IMR-90 (cell line): ENCODE measurements around the gene CKAP4. TPM values are rescaled to one million over a fixed set of nuclear protein-coding genes. Genes with fewer than 3 reads are reported as not detected.

Source experiments
- ATAC-seq: fragments of 200-7000 bp; cut with Tn5 transposase; 2 replicates; pipeline ENCODE4 v1.9.1; 2020; ENCODE audit warnings: low read depth, mild to moderate bottlenecking, moderate library complexity
- BruUV-seq: library from RNA; stranded (reverse); fragments of 400-500 nt; replicated peaks from 2 replicates; lab custom pipeline; 2021; lab: Mats Ljungman, UMichigan
- CTCF ChIA-PET: fragments of 300-600 bp; formaldehyde crosslinking; extraction: SDS; loops from one replicate; lab custom pipeline; 2021; ENCODE audit warnings: antibody characterized with exemption; lab: Yijun Ruan, JAX
- POLR2A ChIA-PET: fragments of 300-600 bp; sonication (Branson Sonifier 250); formaldehyde crosslinking; loops from one replicate; lab custom pipeline; 2022; ENCODE audit warnings: antibody characterized with exemption; ENCODE audit not compliant: unreplicated experiment; lab: Charles Lee
- DNase-seq: peaks from one replicate; pipeline ENCODE4 v3.0.0; 2013
- H2AFZ ChIP-seq: replicated peaks from 2 replicates; pipeline ENCODE3; 2013; ENCODE audit warnings: low read length, mild to moderate bottlenecking; ENCODE audit not compliant: poor library complexity
- H2AK5ac ChIP-seq: 2 replicates; pipeline ENCODE4 v1.6.1; 2013; ENCODE audit warnings: low read depth, low read length, inconsistent platforms
- H2AK9ac ChIP-seq: replicated peaks from 2 replicates; pipeline ENCODE3; 2013; ENCODE audit warnings: mild to moderate bottlenecking, low read depth, low read length, moderate library complexity; ENCODE audit not compliant: poor library complexity
- H2BK120ac ChIP-seq: 2 replicates; pipeline ENCODE4 v1.6.1; 2013; ENCODE audit warnings: low read depth, low read length, inconsistent platforms
- H2BK15ac ChIP-seq: 3 replicates; pipeline ENCODE4 v1.6.1; 2013; ENCODE audit warnings: low read depth, low read length, inconsistent platforms
- H2BK20ac ChIP-seq: 2 replicates; pipeline ENCODE4 v1.6.1; 2013; ENCODE audit warnings: low read depth, mild to moderate bottlenecking, inconsistent platforms, low read length, moderate library complexity
- H2BK5ac ChIP-seq: 2 replicates; pipeline ENCODE4 v1.6.1; 2013; ENCODE audit warnings: mild to moderate bottlenecking, low read depth, low read length, inconsistent platforms; ENCODE audit not compliant: poor library complexity, severe bottlenecking
- H3K14ac ChIP-seq: replicated peaks from 2 replicates; pipeline ENCODE4 v1.6.1; 2013; ENCODE audit warnings: low read depth, low read length, inconsistent platforms
- H3K18ac ChIP-seq: 2 replicates; pipeline ENCODE4 v1.6.1; 2013; ENCODE audit warnings: low read depth, low read length, control low read depth
- H3K23ac ChIP-seq: 2 replicates; pipeline ENCODE4 v1.6.1; 2013; ENCODE audit warnings: low read depth, low read length, inconsistent platforms
- H3K27ac ChIP-seq: 2 replicates; pipeline ENCODE4 v1.5.1; 2013; ENCODE audit warnings: mild to moderate bottlenecking, control low read depth, low read length; ENCODE audit not compliant: insufficient read depth
- H3K27me3 ChIP-seq: 2 replicates; pipeline ENCODE4 v1.6.1; 2013; ENCODE audit warnings: low read length; ENCODE audit not compliant: control insufficient read depth, insufficient read depth
- H3K36me3 ChIP-seq: 2 replicates; pipeline ENCODE4 v1.6.1; 2013; ENCODE audit warnings: low read length, mixed read lengths; ENCODE audit not compliant: control insufficient read depth, insufficient read depth
- H3K4ac ChIP-seq: 2 replicates; pipeline ENCODE4 v1.6.1; 2013; ENCODE audit warnings: low read depth, low read length, inconsistent platforms
- H3K4me1 ChIP-seq: 2 replicates; pipeline ENCODE4 v1.6.1; 2013; ENCODE audit warnings: low read length, mixed read lengths; ENCODE audit not compliant: control insufficient read depth, insufficient read depth
- H3K4me2 ChIP-seq: 2 replicates; pipeline ENCODE4 v1.6.1; 2013; ENCODE audit warnings: low read depth, mild to moderate bottlenecking, control low read depth, low read length, moderate library complexity
- H3K4me3 ChIP-seq: 2 replicates; pipeline ENCODE4 v1.5.1; 2013; ENCODE audit warnings: low read depth, mild to moderate bottlenecking, control low read depth, low read length, moderate library complexity; ENCODE audit not compliant: insufficient read depth
- H3K56ac ChIP-seq: 2 replicates; pipeline ENCODE4 v1.6.1; 2013; ENCODE audit warnings: low read length, inconsistent platforms; ENCODE audit not compliant: insufficient read depth; ENCODE audit errors: extremely low read depth
- H3K79me1 ChIP-seq, 2 experiments: 2 replicates each; pipeline ENCODE4 v1.6.1; 2013; ENCODE audit warnings: low read length in 2 of 2, inconsistent platforms in 1 of 2, low read depth in 1 of 2
- H3K9ac ChIP-seq: 2 replicates; pipeline ENCODE4 v1.6.1; 2013; ENCODE audit warnings: low read depth, low read length, control low read depth
- H3K9me1 ChIP-seq: 2 replicates; pipeline ENCODE4 v1.6.1; 2013; ENCODE audit warnings: low read length, inconsistent platforms; ENCODE audit not compliant: insufficient read depth
- H3K9me3 ChIP-seq: 2 replicates; pipeline ENCODE4 v1.6.1; 2013; ENCODE audit warnings: low read length; ENCODE audit not compliant: control insufficient read depth, insufficient read depth
- H4K20me1 ChIP-seq: 2 replicates; pipeline ENCODE4 v1.6.1; 2013; ENCODE audit warnings: low read length, inconsistent platforms; ENCODE audit not compliant: insufficient read depth
- H4K5ac ChIP-seq: 2 replicates; pipeline ENCODE4 v1.6.1; 2013; ENCODE audit warnings: mild to moderate bottlenecking, low read depth, low read length, control low read depth
- H4K8ac ChIP-seq, 2 experiments: 2 replicates each; pipeline ENCODE4 v1.6.1; 2013; ENCODE audit warnings: low read depth in 2 of 2, low read length in 2 of 2, control low read depth in 1 of 2, inconsistent platforms in 1 of 2
- H4K91ac ChIP-seq: 2 replicates; pipeline ENCODE4 v1.6.1; 2013; ENCODE audit warnings: low read depth, low read length, inconsistent platforms; ENCODE audit not compliant: insufficient read depth
- BHLHE40 ChIP-seq: fragments of 150-350 bp; IDR thresholded peaks from 2 replicates; pipeline ENCODE4 v1.6.1; 2016; ENCODE audit warnings: mild to moderate bottlenecking, low read depth, low read length
- CEBPB ChIP-seq: IDR thresholded peaks from 2 replicates; pipeline ENCODE4 v1.6.1; 2012; ENCODE audit warnings: low read depth, low read length, improper control_type of control experiment
- ELK1 ChIP-seq: fragments of 150-350 bp; IDR thresholded peaks from 2 replicates; pipeline ENCODE4 v1.6.1; 2016; ENCODE audit warnings: low read depth, mild to moderate bottlenecking, low read length, moderate library complexity, borderline replicate concordance
- MAFK ChIP-seq: IDR thresholded peaks from 2 replicates; pipeline ENCODE4 v1.6.1; 2012; ENCODE audit warnings: low read depth, low read length, improper control_type of control experiment
- MAZ ChIP-seq: IDR thresholded peaks from 2 replicates; pipeline ENCODE4 v1.6.1; 2012; ENCODE audit warnings: low read depth, mild to moderate bottlenecking, low read length, improper control_type of control experiment, moderate library complexity, borderline replicate concordance
- MXI1 ChIP-seq: IDR thresholded peaks from 2 replicates; pipeline ENCODE4 v1.6.1; 2012; ENCODE audit warnings: low read depth, mild to moderate bottlenecking, low read length, moderate library complexity, borderline replicate concordance
- NFE2L2 ChIP-seq: fragments of 150-350 bp; IDR thresholded peaks from 2 replicates; pipeline ENCODE4 v1.6.1; 2016; ENCODE audit warnings: low read depth, mild to moderate bottlenecking, low read length
- POLR2A ChIP-seq: IDR thresholded peaks from 2 replicates; pipeline ENCODE4 v1.6.1; 2012; ENCODE audit warnings: mild to moderate bottlenecking, low read depth, low read length
- RCOR1 ChIP-seq: IDR thresholded peaks from 2 replicates; pipeline ENCODE4 v1.6.1; 2012; ENCODE audit warnings: mild to moderate bottlenecking, low read length, improper control_type of control experiment; ENCODE audit not compliant: insufficient replicate concordance
- SMC3 ChIP-seq: fragments of 150-350 bp; IDR thresholded peaks from 2 replicates; pipeline ENCODE4 v1.6.1; 2016; ENCODE audit warnings: low read depth, mild to moderate bottlenecking, antibody characterized with exemption, low read length, moderate library complexity
- WGBS, 2 experiments: methylation state at CpG; one replicate each; pipeline versions ENCODE4 v1.1.5 to v1.1.7; 2013; ENCODE audit warnings: missing lambda C conversion rate in 2 of 2; ENCODE audit not compliant: insufficient read length in 1 of 2; ENCODE audit errors: extremely low coverage in 2 of 2; 5-methylcytosine and 5-hydroxymethylcytosine counted together
- dilution Hi-C: fragments of 300-500 bp; cut with HindIII; formaldehyde crosslinking; loops from one replicate; pipeline ENCODE4 v1.14.3; 2018; ENCODE audit warnings: low sequenced_read_pairs; ENCODE audit not compliant: unreplicated experiment
- in situ Hi-C: fragments of 300-500 bp; cut with MboI; formaldehyde crosslinking; loops from 3 replicates; pipeline ENCODE4 v1.14.3; 2019; ENCODE audit warnings: low sequenced_read_pairs, inconsistent platforms, mixed read lengths
- intact Hi-C: fragments of 100-400 bp; cut with micrococcal nuclease; formaldehyde crosslinking; loops from 2 replicates; pipeline ENCODE4 v1.10.0; 2022
- polyA plus RNA-seq, 3 experiments: library from polyadenylated mRNA; depleted of rRNA; stranded (reverse); fragments of >200 nt; gene quantifications; 2 replicates each; pipeline ENCODE4 v1.2.3, GENCODE V29; 2012; ENCODE audit warnings: low replicate concordance in 1 of 3
- total RNA-seq: library from RNA; depleted of rRNA; stranded (reverse); fragments of >200 nt; gene quantifications from 2 replicates; pipeline ENCODE4 v1.2.3, GENCODE V29; 2012

Gene CKAP4
- total and polyA plus RNA-seq, 2 of the 4 experiments (the other 2 are of a cell fraction) = 94.5 to 297 TPM

- no peak overlapping the region for H4K8ac ChIP-seq
- no peak overlapping the region for H2BK15ac ChIP-seq
- no peaks in the 10 kb centered on the region for H3K27me3 ChIP-seq
- no peak overlapping the region for H3K4ac ChIP-seq
- no peak overlapping the region for H2BK120ac ChIP-seq
- H3K18ac ChIP-seq = no peak overlapping the region
- no peak overlapping the region for H3K56ac ChIP-seq
- H2AK5ac ChIP-seq = no peak overlapping the region
- no peak overlapping the region for H2BK20ac ChIP-seq
- H4K20me1 ChIP-seq = no peaks in the 10 kb centered on the region
- H3K36me3 ChIP-seq = no peaks in the 10 kb centered on the region
- WGBS, 2 experiments = no CpG with 5 or more reads among the region's 5 CpGs
- no peak overlapping the region for H3K27ac ChIP-seq
- no peak overlapping the region for H3K4me2 ChIP-seq
- no peaks in the 10 kb centered on the region for H3K79me1 ChIP-seq
- no peak overlapping the region for H3K9ac ChIP-seq
- TF ChIP-seq RCOR1 (no peak), POLR2A (no peak), MXI1 (no peak), MAFK (no peak), CEBPB (no peak), ELK1 (no peak), NFE2L2 (no peak), MAZ (no peak), SMC3 (no peak), BHLHE40 (no peak)
- dilution Hi-C loops (no loop called here), in situ Hi-C loops (no loop called here), intact Hi-C loops (no loop called here)
- no peak overlapping the region for H3K14ac ChIP-seq
- H2BK5ac ChIP-seq = no peak overlapping the region
- H3K4me1 ChIP-seq = peaks cover 4% of the 10 kb centered on the region
- no peak overlapping the region for H2AK9ac ChIP-seq
- H4K5ac ChIP-seq = no peak overlapping the region
- no peak for DNase-seq
- H4K91ac ChIP-seq = no peak overlapping the region
- no peaks in the 10 kb centered on the region for H3K9me3 ChIP-seq
- no peak for ATAC-seq
- H3K9me1 ChIP-seq = 0 out of 2 replicates have a peak, but pooled peaks cover 8% of the 10 kb centered on the region
- no peak overlapping the region for H3K4me3 ChIP-seq
- BruUV-seq = no TSS peak
- ChIA-PET CTCF (no interaction called here), POLR2A (no interaction called here)
- no peak overlapping the region for H3K23ac ChIP-seq
- no peak overlapping the region for H2AFZ ChIP-seq
These were observed 8.1 kb upstream of the CKAP4 start for GRCh38 chr12:106255952-106256351.
